NCI-H2196 treated with DMSO at 0.1 percent for 48 hours (cell line): ENCODE results near the gene CWC27.
"Not testable (repeated sequence)": the region's sequence is repeated elsewhere in the genome, so short reads cannot be mapped to it uniquely, and the experiment has no call there.

ENCODE experiments used
- DNase-seq: peaks from one replicate; lab custom pipeline; 2025; ENCODE audit not compliant: unreplicated experiment; lab: John Stamatoyannopoulos, UW

CWC27 gene

GRCh38 chr5:64836786-64837185 lies 68.1 kb downstream of the CWC27 start:
- DNase-seq, result no peak

- no peak for DNase-seq
Measured at GRCh38 chr5:64838376-64838775, 69.6 kb downstream of the CWC27 start.

- DNase-seq, result no peak
Measured at GRCh38 chr5:64838803-64839202, 70.1 kb downstream of the CWC27 start.

GRCh38 chr5:64839936-64840335 lies 71.2 kb downstream of the CWC27 start:
- no peak for DNase-seq

GRCh38 chr5:64840958-64841357 lies 72.2 kb downstream of the CWC27 start:
- DNase-seq, result no peak

- no peak for DNase-seq
Measured at GRCh38 chr5:64853777-64854176, 85.0 kb downstream of the CWC27 start.

GRCh38 chr5:64854855-64855254 lies 86.1 kb downstream of the CWC27 start:
- DNase-seq, result no peak

GRCh38 chr5:64859881-64860280 lies 91.2 kb downstream of the CWC27 start:
- no peak for DNase-seq

GRCh38 chr5:64861281-64861680 lies 92.6 kb downstream of the CWC27 start:
- DNase-seq, result no peak

DNA sequence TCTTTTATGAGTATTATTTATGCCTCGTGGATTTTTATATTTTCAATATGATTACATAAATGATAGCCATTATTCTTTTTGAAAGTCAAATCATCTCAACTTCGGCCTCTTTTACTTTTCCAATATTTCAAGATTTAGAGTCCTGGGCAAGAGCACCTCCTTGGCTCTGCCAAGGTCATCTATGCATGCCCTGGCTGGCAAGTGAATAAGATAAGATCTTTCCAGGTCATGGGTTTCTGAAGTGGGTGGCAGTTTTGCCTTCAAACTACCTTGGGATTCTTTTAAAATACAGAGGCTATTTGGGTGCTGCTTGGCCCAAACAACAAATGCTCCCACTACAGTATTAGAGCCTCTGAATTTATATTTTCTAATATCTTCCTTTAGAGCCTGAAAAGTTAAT lies 95.4 kb downstream of the CWC27 start:
- DNase-seq, result no peak

DNA sequence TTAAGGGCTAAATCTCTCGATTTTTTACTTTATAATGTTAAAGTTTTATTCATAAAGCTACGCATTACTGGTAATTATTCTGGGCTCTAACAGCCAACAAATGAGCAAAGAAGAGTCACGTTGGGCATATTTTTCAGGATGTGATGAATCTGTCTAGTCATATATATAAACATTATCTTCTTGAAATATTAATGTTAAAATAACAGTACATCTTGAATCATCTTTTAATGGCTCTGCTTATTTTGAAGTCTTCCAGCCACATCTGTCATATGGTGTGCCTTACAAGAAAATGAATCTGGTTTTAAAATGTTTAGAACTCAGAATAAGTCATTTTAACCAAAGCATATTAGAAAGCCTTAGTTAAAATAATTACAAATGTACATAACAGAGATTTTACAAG lies 96.9 kb downstream of the CWC27 start:
- no peak for DNase-seq

DNA sequence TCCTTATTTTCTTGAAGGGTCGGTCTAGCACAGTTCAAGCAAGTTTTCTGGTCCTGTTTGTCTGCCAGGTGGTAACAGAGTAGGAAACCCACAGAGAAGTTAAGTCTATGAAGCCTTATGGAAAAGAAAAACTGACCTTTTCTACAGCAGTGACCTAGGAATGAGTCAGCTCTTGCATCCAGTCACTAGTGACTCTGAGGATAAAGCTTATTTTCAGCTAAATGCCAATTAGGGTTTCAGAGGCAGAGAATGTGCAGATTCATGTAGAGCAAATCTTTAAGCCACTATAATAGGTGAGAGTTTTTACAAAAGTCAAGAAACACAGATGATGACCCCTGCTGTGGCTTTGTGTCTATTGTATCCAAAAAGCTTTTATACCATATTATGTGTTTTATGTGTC lies 100.7 kb downstream of the CWC27 start:
- no peak for DNase-seq

GRCh38 chr5:64872044-64872443 lies 103.3 kb downstream of the CWC27 start:
- DNase-seq, result no peak

- no peak for DNase-seq
Measured at GRCh38 chr5:64873441-64873840, 104.7 kb downstream of the CWC27 start.

DNA sequence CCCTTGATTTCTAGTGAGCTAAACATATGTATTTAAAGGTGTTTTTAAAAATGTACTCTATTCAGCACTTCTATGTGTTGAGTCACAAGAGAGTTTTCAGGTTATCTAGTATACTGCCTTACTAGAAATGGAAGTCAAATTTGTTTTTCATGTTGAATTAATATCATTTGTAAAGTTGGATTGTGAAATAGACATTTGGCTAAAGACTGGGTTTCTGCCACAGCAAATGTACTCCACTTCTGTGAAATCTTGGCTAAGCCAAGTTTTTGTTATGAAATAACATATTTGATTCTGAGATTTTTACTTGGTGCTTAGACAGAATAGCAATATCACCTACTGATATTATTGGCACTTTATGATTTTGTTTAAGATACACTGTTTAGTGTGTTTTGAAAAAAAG lies 106.0 kb downstream of the CWC27 start:
- DNase-seq, result no peak

- DNase-seq, result no peak
Measured at GRCh38 chr5:64876203-64876602, 107.5 kb downstream of the CWC27 start.

- DNase-seq, result no peak
Measured at GRCh38 chr5:64880821-64881220, 112.1 kb downstream of the CWC27 start.

DNA sequence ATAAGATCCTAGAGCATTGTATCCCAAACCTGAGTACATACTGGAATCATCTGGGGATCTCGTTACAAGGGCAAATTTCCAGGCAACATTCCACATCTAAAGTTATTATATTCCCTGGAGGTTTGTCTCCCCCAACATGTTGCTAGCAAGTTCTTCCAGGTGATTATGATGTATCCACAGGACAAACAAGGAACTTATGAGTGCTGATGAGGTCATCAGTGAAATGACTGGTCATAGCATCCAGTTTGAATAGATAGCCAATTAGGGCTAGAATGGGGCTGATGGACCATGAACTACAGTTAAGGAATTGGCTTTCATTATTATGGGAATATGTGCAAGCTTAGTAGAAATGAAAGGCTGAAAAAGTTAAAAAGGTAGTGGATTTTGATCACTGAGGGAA lies 115.2 kb downstream of the CWC27 start:
- DNase-seq, result no peak

- no peak for DNase-seq
Measured at GRCh38 chr5:64884541-64884940, 115.8 kb downstream of the CWC27 start.

- DNase-seq, result no peak
Measured at GRCh38 chr5:64887910-64888309, 119.2 kb downstream of the CWC27 start.

- no peak for DNase-seq
Measured at GRCh38 chr5:64895748-64896147, 127.0 kb downstream of the CWC27 start.

- DNase-seq, result no peak
Measured at GRCh38 chr5:64899838-64900237, 131.1 kb downstream of the CWC27 start.

DNA sequence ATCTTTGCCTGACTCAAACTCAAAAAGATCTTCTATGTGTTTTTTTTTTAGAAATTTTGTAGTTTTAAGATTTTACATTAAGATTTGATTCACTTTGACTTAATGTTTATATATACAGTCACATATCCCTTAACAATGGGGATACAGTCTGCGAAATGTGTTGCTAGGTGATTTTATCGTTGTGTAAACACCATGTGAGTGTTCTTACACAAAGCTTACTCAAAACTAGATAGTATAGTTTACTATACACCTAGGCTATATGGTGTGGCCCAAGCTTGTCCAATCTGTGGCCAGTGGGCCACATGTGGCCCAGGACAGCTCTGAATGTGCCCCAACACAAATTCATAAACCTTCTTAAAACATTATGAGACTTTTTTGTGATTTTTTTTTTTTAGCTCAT lies 131.9 kb downstream of the CWC27 start:
- no peak for DNase-seq

DNA sequence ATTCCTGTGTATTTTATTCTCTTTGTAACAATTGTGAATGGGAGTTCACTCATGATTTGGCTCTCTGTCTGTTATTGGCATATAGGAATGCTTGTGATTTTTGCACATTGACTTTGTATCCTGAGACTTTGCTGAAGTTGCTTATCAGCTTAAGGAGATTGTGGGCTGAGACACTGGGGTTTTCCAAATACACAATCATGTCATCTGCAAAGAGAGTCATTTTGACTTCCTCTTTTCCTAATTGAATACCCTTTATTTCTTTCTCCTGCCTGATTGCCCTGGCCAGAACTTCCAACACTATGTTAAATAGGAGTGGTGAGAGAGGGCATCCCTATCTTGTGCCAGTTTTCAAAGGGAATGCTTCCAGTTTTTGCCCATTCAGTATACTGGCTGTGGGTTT lies 138.7 kb downstream of the CWC27 start:
- not testable (repeated sequence) for DNase-seq
